SK-N-SH (cell line): ENCODE results near the gene ALAS1. TPM values are rescaled to one million over a fixed set of nuclear protein-coding genes. Genes with fewer than 3 reads are reported as not detected.
A peak's percentile ranks its signal among the peaks of the same experiment; 100 is the strongest.

ENCODE experiments used
- ELF1 ChIP-seq: IDR thresholded peaks from 2 replicates; pipeline ENCODE4 v1.4.0; 2012
- EP300 ChIP-seq, 2 experiments: IDR thresholded peaks; 2 replicates each; pipeline versions ENCODE4 v1.4.0 to v1.6.1; 2012; ENCODE audit warnings: borderline replicate concordance in 1 of 2, low read depth in 1 of 2, low read length in 1 of 2
- EZH2phosphoT487 ChIP-seq: fragments of 200-600 bp; sonication (generic); IDR thresholded peaks from 2 replicates; pipeline ENCODE4 v1.6.1; 2017; ENCODE audit warnings: low read depth, mixed run types, mild to moderate bottlenecking, antibody characterized with exemption, moderate library complexity, borderline replicate concordance
- FOSL2 ChIP-seq: IDR thresholded peaks from 2 replicates; pipeline ENCODE4 v1.4.0; 2012; ENCODE audit warnings: low read depth, mild to moderate bottlenecking, moderate library complexity, borderline replicate concordance
- FOXJ3 ChIP-seq: sonication (generic); formaldehyde crosslinking; IDR thresholded peaks from 2 replicates; pipeline ENCODE4 v1.5.1; 2020; ENCODE audit warnings: mild to moderate bottlenecking, missing genetic modification reagents
- FOXM1 ChIP-seq: IDR thresholded peaks from 2 replicates; pipeline ENCODE4 v1.4.0; 2012; ENCODE audit warnings: low read depth, mild to moderate bottlenecking
- GABPA ChIP-seq: IDR thresholded peaks from 2 replicates; pipeline ENCODE4 v1.4.0; 2012; ENCODE audit warnings: low read depth, mild to moderate bottlenecking
- GATA2 ChIP-seq: sonication (generic); formaldehyde crosslinking; IDR thresholded peaks from 2 replicates; pipeline ENCODE4 v1.5.0; 2020; ENCODE audit warnings: mild to moderate bottlenecking, missing genetic modification reagents
- IRF3 ChIP-seq: fragments of 150-350 bp; IDR thresholded peaks from 2 replicates; pipeline ENCODE4 v1.6.1; 2016; ENCODE audit warnings: mild to moderate bottlenecking, low read depth, low read length
- MEF2A ChIP-seq: IDR thresholded peaks from 2 replicates; pipeline ENCODE4 v1.4.0; 2012; ENCODE audit warnings: low read depth, borderline replicate concordance
- MXI1 ChIP-seq: IDR thresholded peaks from 2 replicates; pipeline ENCODE4 v1.6.1; 2012; ENCODE audit warnings: mild to moderate bottlenecking, low read depth, low read length, improper control_type of control experiment
- NFIC ChIP-seq: IDR thresholded peaks from 2 replicates; pipeline ENCODE4 v1.4.0; 2012; ENCODE audit warnings: borderline replicate concordance
- NRF1 ChIP-seq: IDR thresholded peaks from 2 replicates; pipeline ENCODE4 v1.6.1; 2012; ENCODE audit warnings: low read depth, mild to moderate bottlenecking, low read length
- RAD21 ChIP-seq: IDR thresholded peaks from 2 replicates; pipeline ENCODE4 v1.6.1; 2012; ENCODE audit warnings: mild to moderate bottlenecking, low read length
- RCOR1 ChIP-seq: fragments of 150-350 bp; IDR thresholded peaks from 2 replicates; pipeline ENCODE4 v1.6.1; 2017; ENCODE audit warnings: antibody characterized with exemption, low read length
- RFX5 ChIP-seq: IDR thresholded peaks from 2 replicates; pipeline ENCODE4 v1.6.1; 2012; ENCODE audit warnings: mild to moderate bottlenecking, improper control_type of control experiment, low read length
- SIN3A ChIP-seq: IDR thresholded peaks from 2 replicates; pipeline ENCODE4 v1.6.1; 2012; ENCODE audit warnings: low read depth, mild to moderate bottlenecking, low read length, moderate library complexity, borderline replicate concordance
- TAF1 ChIP-seq: IDR thresholded peaks from 2 replicates; pipeline ENCODE4 v1.6.1; 2012; ENCODE audit warnings: low read depth, mild to moderate bottlenecking, low read length, moderate library complexity, borderline replicate concordance
- TCF12 ChIP-seq: IDR thresholded peaks from 2 replicates; pipeline ENCODE4 v1.4.0; 2012
- TEAD4 ChIP-seq: IDR thresholded peaks from 2 replicates; pipeline ENCODE4 v1.4.0; 2012; ENCODE audit warnings: mild to moderate bottlenecking, borderline replicate concordance; ENCODE audit not compliant: insufficient read depth
- USF1 ChIP-seq: IDR thresholded peaks from 2 replicates; pipeline ENCODE4 v1.4.0; 2012; ENCODE audit warnings: low read depth, borderline replicate concordance
- ZBTB33 ChIP-seq: IDR thresholded peaks from 2 replicates; pipeline ENCODE4 v1.4.0; 2012; ENCODE audit warnings: low read depth, borderline replicate concordance
- polyA plus RNA-seq, 3 experiments: library from polyadenylated mRNA; depleted of rRNA; stranded (reverse); fragments of >200 nt; gene quantifications; 2 replicates each; pipeline ENCODE4 v1.2.3, GENCODE V29; 2012
- TF ChIP-seq, protein P1 (sequence below): IDR thresholded peaks from 2 replicates; pipeline ENCODE4; 2012
- TF ChIP-seq, protein P2 (sequence below): IDR thresholded peaks from 2 replicates; pipeline ENCODE4 v1.4.0; 2012; ENCODE audit warnings: low read depth
- TF ChIP-seq, protein P3 (sequence below): fragments of 150-350 bp; IDR thresholded peaks from 2 replicates; pipeline ENCODE4 v1.6.1; 2017; ENCODE audit warnings: antibody characterized with exemption, low read length, low read depth, borderline replicate concordance

The ALAS1 gene
- polyA plus RNA-seq, 1 of the 3 experiments (the other 2 are of a cell fraction), result 47.9 TPM

- TF ChIP-seq ZBTB33 (no peak), RFX5 (no peak), GABPA (no peak), FOXM1 (no peak), MXI1 (peak; percentile 56), ELF1 (no peak), NFIC (no peak), TCF12 (peak; percentile 55; the same call in 1 of the 2 replicates), FOXJ3 (CRISPR knock-in tag) (peak; percentile 67; the same call in 1 of the 2 replicates), RCOR1 (peak; percentile 80; the same call in 1 of the 2 replicates), USF1 (peak; percentile 67; the same call in 1 of the 2 replicates), TEAD4 (no peak), FOSL2 (peak; percentile 42; the same call in 1 of the 2 replicates), MEF2A (no peak), EP300 (IDR thresholded peaks at IDR 0.05; ENCODE audit: borderline replicate concordance in 1 of 2, low read depth in 1 of 2, low read length in 1 of 2) (peak in 1 of 2 experiments; percentile 74; a peak in 1 of 4 replicates), NRF1 (no peak), SIN3A (no peak), TAF1 (0 out of 2 replicates have a peak, but pooled peaks have one; percentile 28), RAD21 (peak; percentile 41; the same call in 1 of the 2 replicates), IRF3 (no peak), EZH2phosphoT487 (no peak), GATA2 (peak; percentile 75)
- TF ChIP-seq, protein P1, sequence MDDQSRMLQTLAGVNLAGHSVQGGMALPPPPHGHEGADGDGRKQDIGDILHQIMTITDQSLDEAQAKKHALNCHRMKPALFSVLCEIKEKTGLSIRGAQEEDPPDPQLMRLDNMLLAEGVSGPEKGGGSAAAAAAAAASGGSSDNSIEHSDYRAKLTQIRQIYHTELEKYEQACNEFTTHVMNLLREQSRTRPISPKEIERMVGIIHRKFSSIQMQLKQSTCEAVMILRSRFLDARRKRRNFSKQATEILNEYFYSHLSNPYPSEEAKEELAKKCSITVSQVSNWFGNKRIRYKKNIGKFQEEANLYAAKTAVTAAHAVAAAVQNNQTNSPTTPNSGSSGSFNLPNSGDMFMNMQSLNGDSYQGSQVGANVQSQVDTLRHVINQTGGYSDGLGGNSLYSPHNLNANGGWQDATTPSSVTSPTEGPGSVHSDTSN, result no peak
- TF ChIP-seq, protein P2, sequence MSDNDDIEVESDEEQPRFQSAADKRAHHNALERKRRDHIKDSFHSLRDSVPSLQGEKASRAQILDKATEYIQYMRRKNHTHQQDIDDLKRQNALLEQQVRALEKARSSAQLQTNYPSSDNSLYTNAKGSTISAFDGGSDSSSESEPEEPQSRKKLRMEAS, result 0 out of 2 replicates have a peak, but pooled peaks have one; percentile 44
- TF ChIP-seq, protein P3, sequence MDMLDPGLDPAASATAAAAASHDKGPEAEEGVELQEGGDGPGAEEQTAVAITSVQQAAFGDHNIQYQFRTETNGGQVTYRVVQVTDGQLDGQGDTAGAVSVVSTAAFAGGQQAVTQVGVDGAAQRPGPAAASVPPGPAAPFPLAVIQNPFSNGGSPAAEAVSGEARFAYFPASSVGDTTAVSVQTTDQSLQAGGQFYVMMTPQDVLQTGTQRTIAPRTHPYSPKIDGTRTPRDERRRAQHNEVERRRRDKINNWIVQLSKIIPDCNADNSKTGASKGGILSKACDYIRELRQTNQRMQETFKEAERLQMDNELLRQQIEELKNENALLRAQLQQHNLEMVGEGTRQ, result no peak
Measured at GRCh38 chr3:52240059-52240885, 42.3 kb downstream of the ALAS1 start (continued).
